Stimulated activated effector memory CD8-positive, alpha-beta T cell treated with anti-CD3 and anti-CD28 coated beads, Interleukin-12 subunit alpha, Interleukin-12 subunit beta, amount 100 ng/mL, for 72 hours (primary cell): ENCODE measurements around the gene SERPING1.
A peak's percentile ranks its signal among the peaks of the same experiment; 100 is the strongest.

ENCODE experiments used
- ATAC-seq: fragments of 150-1000 bp; cut with Tn5 transposase; 2 replicates; pipeline ENCODE4 v1.10.0; 2021
- DNase-seq, 2 donors: peaks; one replicate each; pipeline ENCODE4 v3.0.0; 2021 to 2022; ENCODE audit warnings: low spot score in 2 of 2
- H3K27ac Mint-ChIP-seq: one replicate; pipeline ENCODE4 v1.8.0; 2022; ENCODE audit warnings: mild to moderate bottlenecking, mixed read lengths
- H3K36me3 Mint-ChIP-seq: one replicate; pipeline ENCODE4 v1.8.0; 2022; ENCODE audit warnings: mild to moderate bottlenecking, mixed read lengths
- H3K4me1 Mint-ChIP-seq: one replicate; pipeline ENCODE4 v1.8.0; 2022; ENCODE audit warnings: mixed read lengths
- H3K4me3 Mint-ChIP-seq: one replicate; pipeline ENCODE4 v1.8.0; 2022; ENCODE audit warnings: mild to moderate bottlenecking, mixed read lengths
- H3K9me3 Mint-ChIP-seq: one replicate; pipeline ENCODE4 v1.8.0; 2022; ENCODE audit warnings: mixed read lengths

Gene SERPING1

GRCh38 chr11:57597461-57597915 is at the start of gene SERPING1:
Gene SERPING1 (plus strand): TSS chr11:57597685. CDS start chr11:57598271, 586 bp downstream.
- no peak within 1 kb of the TSS for H3K4me3 Mint-ChIP-seq
- no peaks in the 10 kb centered on the region for H3K9me3 Mint-ChIP-seq
- no peaks in the 10 kb centered on the region for H3K36me3 Mint-ChIP-seq
- no peaks in the 10 kb centered on the region for H3K4me1 Mint-ChIP-seq
- DNase-seq, result no peak
- no peak within 1 kb of the TSS for H3K27ac Mint-ChIP-seq
- ATAC-seq, result no peak

DNA sequence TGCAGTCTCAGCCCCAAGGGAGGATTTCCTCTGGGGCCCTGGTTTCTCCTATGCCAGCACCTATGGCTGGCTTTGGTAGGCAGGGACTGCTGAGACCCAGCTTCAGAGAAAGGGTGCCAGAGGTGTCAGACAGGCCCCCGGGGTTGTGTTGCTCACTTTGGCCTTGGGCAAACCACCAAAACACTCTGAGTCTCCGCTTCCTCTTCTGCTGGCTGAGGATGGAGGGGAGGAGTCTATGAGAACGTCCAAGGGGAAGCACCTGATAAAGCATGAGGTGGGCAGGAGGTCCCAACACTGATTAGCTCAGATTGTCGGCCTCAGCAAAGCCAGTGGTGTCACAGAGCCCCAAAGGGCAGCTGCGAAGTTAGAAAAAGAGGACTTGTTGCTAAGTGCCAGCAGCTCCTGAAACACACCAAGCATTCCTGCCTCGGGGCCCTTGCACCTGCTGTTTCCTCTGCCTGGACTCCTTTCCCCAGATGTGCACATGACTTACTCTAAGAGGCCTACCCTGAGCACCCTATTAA is 49.6 kb upstream of the SERPING1 start:
- peaks cover 66% of the 10 kb centered on the region for H3K36me3 Mint-ChIP-seq
- H3K4me3 Mint-ChIP-seq, result peak overlapping the region; percentile 57
- H3K27ac Mint-ChIP-seq, result peak overlapping the region; percentile 92
- ATAC-seq (peak; percentile 86), DNase-seq (peak in 1 of 2 donors; percentile 66)
- H3K4me1 Mint-ChIP-seq, result peaks cover 23% of the 10 kb centered on the region
- no peaks in the 10 kb centered on the region for H3K9me3 Mint-ChIP-seq

DNA sequence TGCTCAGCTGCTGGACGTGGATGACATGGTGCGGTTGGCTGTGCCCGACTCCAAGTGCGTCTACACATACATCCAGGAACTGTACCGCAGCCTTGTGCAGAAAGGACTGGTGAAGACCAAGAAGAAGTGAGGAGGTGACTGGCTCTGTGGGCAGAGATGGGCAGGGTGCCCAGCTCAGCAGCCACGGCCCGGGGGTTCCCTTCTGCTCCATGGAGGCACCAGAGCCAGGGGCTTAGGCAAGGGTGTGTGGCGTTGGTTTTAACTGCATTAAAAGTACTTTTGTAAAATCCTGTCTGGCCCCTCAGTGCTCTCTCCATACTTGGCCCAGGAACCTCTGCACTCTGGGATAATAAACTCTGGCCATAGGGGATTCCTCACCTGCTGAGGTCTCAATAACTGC is 47.5 kb upstream of the SERPING1 start:
- Mint-ChIP-seq H3K4me1 (peaks cover 21% of the 10 kb centered on the region), H3K27ac (peak overlapping the region; percentile 16), H3K4me3 (no peak overlapping the region), H3K36me3 (peaks cover 86% of the 10 kb centered on the region), H3K9me3 (no peaks in the 10 kb centered on the region)
- DNase-seq, result no peak
- no peak for ATAC-seq

DNA sequence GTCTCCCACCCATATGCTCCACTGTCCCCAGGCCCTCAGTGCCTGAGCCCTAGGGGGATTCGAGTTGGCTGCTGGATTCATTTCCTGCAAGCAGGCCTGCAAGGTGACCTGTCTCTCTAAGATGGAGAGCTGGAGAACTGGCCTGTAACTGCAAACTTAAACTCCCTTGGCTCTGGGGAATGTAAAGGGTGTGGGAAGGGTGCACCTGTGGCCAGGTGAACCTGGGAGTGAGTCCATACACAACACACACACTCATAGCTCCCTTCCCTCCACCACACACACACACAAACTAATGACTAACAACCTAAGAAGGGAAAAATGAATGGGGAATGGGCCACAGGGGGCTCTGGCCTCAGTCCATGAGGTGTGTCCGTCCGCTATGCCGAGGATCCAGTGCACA is 45.5 kb upstream of the SERPING1 start:
- DNase-seq (no peak), ATAC-seq (no peak)
- H3K4me3 Mint-ChIP-seq, result no peak overlapping the region
- peaks cover 100% of the 10 kb centered on the region for H3K36me3 Mint-ChIP-seq
- H3K9me3 Mint-ChIP-seq, result no peaks in the 10 kb centered on the region
- H3K27ac Mint-ChIP-seq, result peak overlapping the region; percentile 26
- peaks cover 19% of the 10 kb centered on the region for H3K4me1 Mint-ChIP-seq

DNA sequence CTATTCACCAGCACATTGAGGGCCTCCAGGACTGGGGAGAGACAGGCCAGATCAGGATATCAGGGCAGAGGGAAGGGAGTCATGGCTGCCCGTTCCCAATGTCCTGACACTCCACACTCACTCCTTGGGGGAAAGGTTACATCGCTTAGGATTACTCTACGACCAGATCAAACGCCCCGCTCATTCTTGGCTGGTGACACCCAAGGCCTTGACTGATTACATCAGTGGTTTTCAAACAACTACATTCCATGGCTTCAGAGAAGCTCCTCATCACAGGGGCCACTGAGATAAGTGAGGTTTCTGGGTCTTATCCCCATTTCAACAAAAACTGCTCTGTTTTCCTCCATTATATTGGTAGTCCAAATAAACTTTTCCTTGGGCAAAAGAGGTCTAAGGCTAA is 45.0 kb upstream of the SERPING1 start:
- ATAC-seq (no peak), DNase-seq (no peak)
- Mint-ChIP-seq H3K9me3 (no peaks in the 10 kb centered on the region), H3K4me1 (peaks cover 14% of the 10 kb centered on the region), H3K36me3 (peaks cover 100% of the 10 kb centered on the region), H3K27ac (peak overlapping the region; percentile 37), H3K4me3 (no peak overlapping the region)

GRCh38 chr11:57555393-57555792 is 42.1 kb upstream of the SERPING1 start:
- Mint-ChIP-seq H3K4me1 (no peaks in the 10 kb centered on the region), H3K27ac (peak overlapping the region; percentile 80), H3K9me3 (no peaks in the 10 kb centered on the region), H3K36me3 (peaks cover 100% of the 10 kb centered on the region), H3K4me3 (no peak overlapping the region)
- ATAC-seq (no peak), DNase-seq (no peak)

GRCh38 chr11:57556041-57556440 is 41.4 kb upstream of the SERPING1 start:
- Mint-ChIP-seq H3K4me3 (no peak overlapping the region), H3K36me3 (peaks cover 100% of the 10 kb centered on the region), H3K27ac (peak overlapping the region; percentile 26), H3K9me3 (no peaks in the 10 kb centered on the region), H3K4me1 (peaks cover 5% of the 10 kb centered on the region)
- DNase-seq (no peak), ATAC-seq (no peak)

GRCh38 chr11:57560146-57560545 is 37.3 kb upstream of the SERPING1 start:
- no peak overlapping the region for H3K27ac Mint-ChIP-seq

DNA sequence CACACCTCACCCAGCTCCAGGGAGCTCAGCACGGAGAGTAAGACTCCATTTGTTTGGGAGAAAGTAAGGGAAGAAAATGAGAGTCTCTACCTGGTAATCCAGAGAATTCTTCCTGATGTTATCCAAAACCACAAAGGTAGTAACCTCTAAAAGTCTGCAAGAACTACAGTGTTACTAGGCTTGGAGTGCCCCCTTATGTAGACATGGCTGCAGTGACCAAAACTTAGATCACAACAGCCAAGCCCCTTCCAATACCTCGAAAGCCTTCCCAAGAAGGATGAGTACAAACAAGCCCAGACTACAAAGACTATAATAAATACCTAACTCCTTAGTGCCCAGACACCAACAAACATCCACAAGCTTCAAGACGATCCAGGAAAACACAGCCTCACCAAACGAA is 34.9 kb upstream of the SERPING1 start:
- Mint-ChIP-seq H3K4me3 (no peak overlapping the region), H3K4me1 (peaks cover 61% of the 10 kb centered on the region), H3K27ac (peak overlapping the region; percentile 96), H3K36me3 (peaks cover 66% of the 10 kb centered on the region), H3K9me3 (no peaks in the 10 kb centered on the region)
- no peak for DNase-seq
- no peak for ATAC-seq

More at GRCh38 chr11:57560146-57560545, 37.3 kb upstream of the SERPING1 start:
- DNase-seq, result no peak
- ATAC-seq, result no peak
- Mint-ChIP-seq H3K4me3 (no peak overlapping the region), H3K4me1 (peaks cover 42% of the 10 kb centered on the region), H3K9me3 (no peaks in the 10 kb centered on the region), H3K36me3 (peaks cover 85% of the 10 kb centered on the region)

- DNase-seq (peak in 1 of 2 donors; percentile 58), ATAC-seq (peak; percentile 53)
- H3K9me3 Mint-ChIP-seq, result no peaks in the 10 kb centered on the region
- H3K4me3 Mint-ChIP-seq, result peak overlapping the region; percentile 95
- H3K36me3 Mint-ChIP-seq, result peaks cover 38% of the 10 kb centered on the region
- peaks cover 65% of the 10 kb centered on the region for H3K4me1 Mint-ChIP-seq
- H3K27ac Mint-ChIP-seq, result peak overlapping the region; percentile 96
Measured at GRCh38 chr11:57566005-57566904, 31.2 kb upstream of the SERPING1 start.

- peaks cover 38% of the 10 kb centered on the region for H3K36me3 Mint-ChIP-seq
- H3K4me1 Mint-ChIP-seq, result peaks cover 58% of the 10 kb centered on the region
- H3K4me3 Mint-ChIP-seq, result peak overlapping the region; percentile 95
- ATAC-seq, result peak; percentile 1
- peak overlapping the region; percentile 96 for H3K27ac Mint-ChIP-seq
- DNase-seq, result no peak
- H3K9me3 Mint-ChIP-seq, result no peaks in the 10 kb centered on the region
Measured at GRCh38 chr11:57566905-57567514, 30.5 kb upstream of the SERPING1 start.

- H3K9me3 Mint-ChIP-seq, result no peaks in the 10 kb centered on the region
- peak within 1 kb of the TSS; percentile 96 for H3K27ac Mint-ChIP-seq
- peaks cover 36% of the 10 kb centered on the region for H3K36me3 Mint-ChIP-seq
- peak within 1 kb of the TSS; percentile 95 for H3K4me3 Mint-ChIP-seq
- DNase-seq (peak; percentile 54 to 86), ATAC-seq (peak; percentile 86)
- peaks cover 51% of the 10 kb centered on the region for H3K4me1 Mint-ChIP-seq
Measured at GRCh38 chr11:57567515-57568329, 29.8 kb upstream of the SERPING1 start, which contains the start of gene UBE2L6. Gene UBE2L6 (minus strand): TSS chr11:57567672. CDS start chr11:57567611, 61 bp downstream.

GRCh38 chr11:57568330-57568766 is 29.1 kb upstream of the SERPING1 start:
- Mint-ChIP-seq H3K9me3 (no peaks in the 10 kb centered on the region), H3K4me3 (peak overlapping the region; percentile 95), H3K4me1 (peaks cover 44% of the 10 kb centered on the region), H3K27ac (peak overlapping the region; percentile 96), H3K36me3 (peaks cover 29% of the 10 kb centered on the region)
- ATAC-seq (no peak), DNase-seq (peak; percentile 92 to 95)

- H3K36me3 Mint-ChIP-seq, result peaks cover 12% of the 10 kb centered on the region
- H3K27ac Mint-ChIP-seq, result no peak overlapping the region
- no peak for DNase-seq
- no peak overlapping the region for H3K4me3 Mint-ChIP-seq
- H3K9me3 Mint-ChIP-seq, result no peaks in the 10 kb centered on the region
- ATAC-seq, result no peak
- H3K4me1 Mint-ChIP-seq, result peaks cover 16% of the 10 kb centered on the region
Measured at GRCh38 chr11:57571606-57572005, 25.9 kb upstream of the SERPING1 start.

DNA sequence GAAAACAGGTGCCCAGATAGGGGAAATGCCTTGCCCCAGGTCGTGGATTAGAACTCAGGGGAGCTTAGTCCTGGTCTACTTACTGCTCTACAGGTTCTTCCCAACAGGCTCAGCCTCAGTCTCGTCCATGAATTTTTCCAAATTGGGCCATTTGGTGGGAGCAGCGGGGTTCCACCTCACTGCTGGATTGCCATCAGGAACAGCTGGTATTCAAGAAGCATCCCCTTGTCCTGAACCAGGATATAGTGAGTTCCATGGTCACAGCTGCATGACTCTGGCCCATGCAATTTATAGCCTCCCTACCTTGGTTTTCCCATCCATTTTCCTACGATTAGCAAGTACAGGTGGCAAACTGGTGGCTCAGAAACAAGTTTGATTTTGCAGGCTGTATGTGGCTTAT is 23.4 kb upstream of the SERPING1 start:
- DNase-seq (no peak), ATAC-seq (no peak)
- H3K36me3 Mint-ChIP-seq, result no peaks in the 10 kb centered on the region
- no peak overlapping the region for H3K4me3 Mint-ChIP-seq
- no peak overlapping the region for H3K27ac Mint-ChIP-seq
- no peaks in the 10 kb centered on the region for H3K4me1 Mint-ChIP-seq
- H3K9me3 Mint-ChIP-seq, result no peaks in the 10 kb centered on the region
